Gastroesophageal sphincter (tissue), 4 donors: ENCODE measurements around the gene TCF7L1. TPM values are rescaled to one million over a fixed set of nuclear protein-coding genes. Genes with fewer than 3 reads are reported as not detected.
"Not testable (repeated sequence)": the region's sequence is repeated elsewhere in the genome, so short reads cannot be mapped to it uniquely, and the experiment has no call there.

ENCODE experiments used
- ATAC-seq: fragments of 150-250 bp; one replicate; pipeline ENCODE4 v1.9.1; 2016; ENCODE audit warnings: mild to moderate bottlenecking, moderate library complexity
- H3K27ac ChIP-seq, 4 donors: fragments of 200-600 bp; sonication (generic) in 3 of 4; 1 replicate in 3 of 4; 2 replicates in 1 of 4; pipeline ENCODE4 v1.5.1; 2016 to 2019
- H3K27me3 ChIP-seq: fragments of 200-600 bp; sonication (generic); one replicate; pipeline ENCODE4 v1.5.1; 2019
- H3K36me3 ChIP-seq, 2 donors: fragments of 200-600 bp; sonication (generic); one replicate each; pipeline ENCODE4 v1.5.1; 2019; ENCODE audit warnings: control low read depth in 1 of 2
- H3K4me1 ChIP-seq, 3 donors: fragments of 200-600 bp; sonication (generic); 1 replicate in 2 of 3; 2 replicates in 1 of 3; pipeline ENCODE4 v1.5.1; 2016 to 2019; ENCODE audit warnings: control low read depth in 2 of 3
- H3K4me3 ChIP-seq, 2 donors: fragments of 200-600 bp; sonication (generic); one replicate each; pipeline ENCODE4 v1.5.1; 2019; ENCODE audit warnings: mild to moderate bottlenecking in 1 of 2, moderate library complexity in 1 of 2
- H3K9me3 ChIP-seq, 3 donors: fragments of 200-600 bp; sonication (generic); one replicate each; pipeline ENCODE4 v1.5.1; 2017 to 2019; ENCODE audit warnings: control low read depth in 2 of 3
- CTCF ChIP-seq, 4 experiments: fragments of 200-600 bp in 2 of 4; fragments of 450-650 bp in 2 of 4; sonication (generic) in 1 of 4; IDR thresholded peaks; one replicate each; pipeline ENCODE4 v1.5.1; 2017 to 2019; ENCODE audit warnings: antibody characterized with exemption in 4 of 4, mild to moderate bottlenecking in 2 of 4, moderate library complexity in 2 of 4
- EP300 ChIP-seq: sonication (generic); formaldehyde crosslinking; IDR thresholded peaks from one replicate; pipeline ENCODE4 v1.6.1; 2017; ENCODE audit warnings: antibody characterized with exemption, mild to moderate bottlenecking
- POLR2A ChIP-seq, 2 donors: fragments of 450-650 bp; IDR thresholded peaks; one replicate each; pipeline ENCODE4 v1.6.1; 2017; ENCODE audit warnings: antibody characterized with exemption in 2 of 2, mild to moderate bottlenecking in 2 of 2, moderate library complexity in 1 of 2
- POLR2AphosphoS5 ChIP-seq: sonication (generic); formaldehyde crosslinking; IDR thresholded peaks from one replicate; pipeline ENCODE4 v1.6.1; 2017; ENCODE audit warnings: antibody characterized with exemption
- WGBS, 2 donors: methylation state at CpG; one replicate each; pipeline ENCODE4 v1.1.5; 2018; ENCODE audit warnings: low coverage in 1 of 2; 5-methylcytosine and 5-hydroxymethylcytosine counted together
- total RNA-seq, 4 donors: library from RNA; depleted of rRNA; stranded (reverse); fragments of >200 nt; gene quantifications; one replicate each; pipeline ENCODE4 v1.1.0, GENCODE V29; 2016

TCF7L1 gene
- total RNA-seq, 4 donors from 2014 or later, result 4.0 to 13.0 (median 5.3) TPM

- Histone ChIP-seq H3K27ac (no peak overlapping the region), H3K36me3 (peaks cover 0 to 95% of the 10 kb centered on the region in 2 donors), H3K4me1 (peaks cover 4 to 50% (median 9%) of the 10 kb centered on the region in 3 donors), H3K9me3 (no peaks in the 10 kb centered on the region), H3K4me3 (no peak overlapping the region), H3K27me3 (no peaks in the 10 kb centered on the region)
- peak; percentile 38 for ATAC-seq
- WGBS, 2 donors, result 68 to 70% methylated on average over 8 to 10 of the region's 11 CpGs
- TF ChIP-seq CTCF (IDR thresholded peaks at IDR 0.05), result no peak
- TF ChIP-seq EP300, result no peak
- no peak for TF ChIP-seq POLR2AphosphoS5
- no peak for TF ChIP-seq POLR2A (IDR thresholded peaks at IDR 0.05)
Measured at GRCh38 chr2:85318222-85319074, 185.3 kb downstream of the TCF7L1 start.

GRCh38 chr2:85319796-85320195 is 186.6 kb downstream of the TCF7L1 start:
- no peak for TF ChIP-seq EP300
- peaks cover 6 to 63% (median 22%) of the 10 kb centered on the region in 3 donors for H3K4me1 ChIP-seq
- peaks cover 2 to 95% of the 10 kb centered on the region in 2 donors for H3K36me3 ChIP-seq
- H3K9me3 ChIP-seq, result no peaks in the 10 kb centered on the region
- no peak for ATAC-seq
- WGBS, 2 donors, result 80 to 87% methylated on average over 2 to 4 of the region's 4 CpGs
- H3K27me3 ChIP-seq, result no peaks in the 10 kb centered on the region
- H3K4me3 ChIP-seq, result no peak overlapping the region
- H3K27ac ChIP-seq, result no peak overlapping the region

- peaks cover 2 to 64% of the 10 kb centered on the region in 2 donors for H3K36me3 ChIP-seq
- no peak overlapping the region for H3K27ac ChIP-seq
- H3K4me1 ChIP-seq, result peaks cover 7 to 84% (median 41%) of the 10 kb centered on the region in 3 donors
Measured at GRCh38 chr2:85323351-85323987, 190.3 kb downstream of the TCF7L1 start.

GRCh38 chr2:85323988-85324367 is 190.8 kb downstream of the TCF7L1 start:
- 100% methylated on average over 3 of the region's 11 CpGs; no CpG with 5 or more reads in 1 of the 2 donors for WGBS, 2 donors
- ATAC-seq, result not testable (repeated sequence)
- H3K4me1 ChIP-seq, result peaks cover 7 to 84% (median 41%) of the 10 kb centered on the region in 3 donors

More at GRCh38 chr2:85323351-85323987, 190.3 kb downstream of the TCF7L1 start:
- H3K27me3 ChIP-seq, result no peaks in the 10 kb centered on the region
- TF ChIP-seq EP300 (no peak), POLR2AphosphoS5 (no peak), CTCF (IDR thresholded peaks at IDR 0.05) (no peak), POLR2A (IDR thresholded peaks at IDR 0.05) (no peak)
- H3K9me3 ChIP-seq, result no peaks in the 10 kb centered on the region
- ATAC-seq, result no peak
- no peak overlapping the region for H3K4me3 ChIP-seq
- 73 to 89% methylated on average over 4 to 8 of the region's 9 CpGs for WGBS, 2 donors

GRCh38 chr2:85324639-85325465 is 191.7 kb downstream of the TCF7L1 start:
- Histone ChIP-seq H3K4me1 (peaks cover 7 to 79% (median 41%) of the 10 kb centered on the region in 3 donors), H3K36me3 (peaks cover 2 to 51% of the 10 kb centered on the region in 2 donors), H3K9me3 (no peaks in the 10 kb centered on the region), H3K27me3 (no peaks in the 10 kb centered on the region), H3K4me3 (peak overlapping the region; percentile 73 to 83), H3K27ac (no peak overlapping the region)
- TF ChIP-seq EP300, result no peak
- TF ChIP-seq CTCF (IDR thresholded peaks at IDR 0.05), result no peak
- no peak for ATAC-seq
- WGBS, 2 donors, result 50 to 58% methylated on average over 5 to 6 of the region's 10 CpGs

More at GRCh38 chr2:85323988-85324367, 190.8 kb downstream of the TCF7L1 start:
- not testable (repeated sequence) for H3K27ac ChIP-seq, H3K9me3 ChIP-seq, H3K4me3 ChIP-seq, H3K27me3 ChIP-seq
- peaks cover 2 to 59% of the 10 kb centered on the region in 2 donors for H3K36me3 ChIP-seq
